IPS DF 4.7 (cell line): ENCODE measurements around the gene ARIH2.

Experiments
- DNase-seq: peaks from one replicate; pipeline ENCODE4 v3.0.0-alpha.2; 2013; ENCODE audit warnings: low spot score; ENCODE audit errors: extremely low read depth

ARIH2 gene

DNA sequence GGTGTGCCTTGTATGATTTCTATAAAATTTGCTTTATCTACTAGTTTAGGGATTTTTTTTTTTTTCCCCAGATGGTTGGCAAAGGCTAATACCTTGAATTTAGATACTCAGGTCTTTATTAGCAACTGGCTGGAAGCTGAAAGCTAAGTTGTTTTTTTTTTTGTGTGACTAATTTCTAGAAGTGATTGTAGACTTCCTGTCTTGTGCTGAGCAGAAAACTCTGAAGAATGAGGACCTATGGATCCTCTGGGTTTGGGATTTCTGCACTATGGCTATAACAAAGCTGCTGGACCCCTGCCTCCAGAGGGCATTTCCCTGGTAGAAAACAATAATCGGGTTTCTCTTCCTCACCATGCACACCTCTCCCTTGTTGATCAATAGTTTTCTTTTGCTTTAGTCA is 10.0 kb downstream of the ARIH2 start:
- no peak for DNase-seq

DNA sequence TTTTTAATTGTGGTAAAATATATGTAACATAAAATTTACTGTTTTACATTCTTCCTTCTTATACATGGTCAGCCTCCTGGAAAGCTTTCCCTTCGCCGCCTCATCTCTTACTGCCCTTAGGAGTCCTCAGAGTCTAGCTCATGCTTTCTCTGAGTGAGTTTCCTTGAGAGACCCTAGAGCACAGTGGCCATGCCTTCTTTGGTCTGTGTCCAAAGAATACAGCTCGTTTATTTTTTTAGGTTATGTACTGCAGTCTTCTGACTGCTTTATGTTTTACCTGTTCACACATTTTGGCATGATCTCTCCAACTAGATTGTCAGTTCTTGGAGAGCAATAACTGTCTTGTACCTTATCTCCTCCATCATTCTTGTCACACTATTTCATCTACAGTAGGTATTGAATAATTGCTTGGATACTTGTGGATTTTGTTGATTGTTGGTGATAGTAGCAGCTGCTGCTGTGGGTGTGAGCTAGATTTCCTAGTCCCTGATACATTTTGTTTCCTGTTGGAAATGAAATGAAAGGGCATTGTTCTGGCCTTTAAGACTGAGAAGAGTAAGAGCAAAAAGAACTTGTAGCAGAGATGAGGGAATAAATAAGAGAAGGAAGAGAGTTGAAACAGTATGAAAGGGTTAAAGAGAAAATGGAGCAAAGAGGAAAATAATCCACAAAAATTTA is 10.9 kb downstream of the ARIH2 start:
- no peak for DNase-seq

DNA sequence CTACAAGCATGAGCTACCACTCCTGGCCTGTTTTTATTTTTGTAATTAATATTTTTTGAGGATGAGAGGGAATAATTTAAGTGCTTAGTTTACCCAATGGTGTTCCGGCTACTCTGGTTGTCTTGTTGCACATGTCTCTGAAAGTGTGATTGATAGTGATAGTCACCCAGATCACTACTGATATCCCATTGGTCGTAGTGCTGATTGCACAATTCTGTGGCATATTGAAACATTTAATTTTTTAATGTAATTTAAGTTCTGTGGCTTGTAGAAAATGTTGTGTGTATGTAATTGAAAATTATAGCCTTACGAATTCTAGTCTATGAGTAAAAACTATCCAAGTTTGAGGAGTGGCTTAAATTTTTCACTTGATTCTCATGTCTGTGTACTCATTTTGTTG is 11.9 kb downstream of the ARIH2 start:
- DNase-seq: no peak

DNA sequence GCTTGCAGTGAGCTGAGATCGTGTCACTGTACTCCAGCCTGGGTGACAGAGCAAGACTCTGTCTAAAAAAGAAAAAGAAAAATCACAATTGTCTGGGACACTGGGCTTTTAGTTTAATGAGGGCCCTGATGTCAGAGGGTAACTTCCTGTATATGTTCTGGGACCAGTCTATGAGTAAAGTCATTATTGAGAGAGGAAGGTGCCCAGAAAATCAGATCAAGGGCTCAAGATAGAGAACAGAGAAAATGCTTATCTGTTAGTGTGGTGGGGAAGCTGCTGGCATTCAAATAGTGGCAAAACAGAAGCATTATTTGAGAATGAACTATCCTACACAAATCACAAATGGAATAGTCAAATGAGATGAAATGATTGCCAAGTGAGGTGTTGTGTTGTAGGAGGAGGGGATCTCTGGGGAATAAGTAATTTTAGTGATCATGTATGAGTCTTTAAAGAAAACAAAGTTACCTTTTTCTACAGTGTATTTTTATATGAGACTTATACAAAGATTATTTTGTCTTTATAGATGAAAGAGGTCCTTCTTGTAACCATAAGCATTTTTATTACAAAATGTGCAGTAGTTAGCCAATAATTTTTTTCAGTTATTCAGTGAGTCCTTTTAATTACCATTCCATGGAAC is 13.4 kb downstream of the ARIH2 start:
- DNase-seq: no peak

DNA sequence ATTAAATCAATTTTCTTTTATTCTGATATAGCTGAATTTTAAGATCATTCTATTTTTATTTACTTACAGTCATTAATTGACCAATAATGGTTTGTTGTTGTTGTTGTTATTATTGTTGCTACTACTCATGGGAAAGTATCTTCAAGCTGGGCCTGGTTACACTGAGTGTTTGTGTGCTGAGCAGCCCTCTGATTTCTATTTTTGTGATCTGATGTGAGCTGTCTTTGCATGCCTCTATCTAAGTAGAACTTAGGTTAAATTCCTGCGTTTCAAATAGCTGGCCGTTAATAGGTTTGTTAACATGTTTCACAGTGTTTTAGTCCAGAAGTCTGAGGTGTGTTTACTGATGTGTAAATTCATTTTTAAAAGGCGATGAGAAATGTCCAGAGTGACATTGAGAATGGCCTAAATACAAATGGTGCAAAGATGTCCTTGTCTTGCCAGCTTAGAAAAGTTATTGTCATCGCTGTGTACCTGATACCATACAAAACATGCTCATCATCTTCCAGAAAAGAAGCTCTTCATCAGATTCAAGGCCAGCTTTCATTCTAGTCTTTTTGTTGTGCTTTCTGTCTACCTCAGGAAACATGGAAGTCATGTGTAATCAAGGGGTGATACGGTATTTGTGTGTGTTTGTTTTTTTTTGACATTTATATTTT is 15.8 kb downstream of the ARIH2 start:
- no peak for DNase-seq

DNA sequence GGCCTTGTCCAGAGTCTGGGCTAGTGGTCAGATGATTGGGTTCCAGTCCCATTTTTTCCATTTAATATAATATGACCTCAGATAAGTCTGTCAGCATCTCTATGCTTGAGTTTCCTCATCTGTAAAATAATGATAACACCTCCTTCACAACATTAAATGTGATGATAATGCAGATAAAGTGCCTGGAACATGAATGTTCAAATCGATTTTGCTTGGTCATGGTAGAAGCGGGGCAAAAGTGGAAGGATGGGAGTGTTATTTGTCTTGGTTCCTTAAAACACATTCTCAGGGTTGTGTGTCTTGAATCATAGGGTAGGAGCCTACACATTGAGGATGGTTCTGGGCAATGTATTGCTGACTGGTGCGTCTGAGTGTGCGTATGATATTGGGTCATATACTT is 16.9 kb downstream of the ARIH2 start:
- no peak for DNase-seq

DNA sequence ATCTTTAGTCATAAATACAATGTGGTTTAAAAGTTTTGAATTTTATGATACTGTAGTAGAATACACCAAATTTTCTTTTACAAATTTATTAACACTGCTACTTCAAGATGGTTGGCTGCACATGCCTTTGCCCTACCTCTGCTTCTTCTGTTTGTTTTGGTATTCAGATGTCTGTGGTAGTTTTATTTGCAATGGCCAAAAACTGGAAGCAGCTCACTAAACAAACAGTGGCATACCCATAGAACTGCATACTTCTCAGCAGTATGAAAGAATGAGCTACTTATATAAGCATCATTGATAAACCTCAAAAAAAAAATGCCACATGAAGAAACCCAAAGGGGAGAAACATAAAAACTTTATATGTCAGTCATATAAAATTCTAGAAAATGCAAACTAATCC is 19.5 kb downstream of the ARIH2 start:
- DNase-seq: no peak

DNA sequence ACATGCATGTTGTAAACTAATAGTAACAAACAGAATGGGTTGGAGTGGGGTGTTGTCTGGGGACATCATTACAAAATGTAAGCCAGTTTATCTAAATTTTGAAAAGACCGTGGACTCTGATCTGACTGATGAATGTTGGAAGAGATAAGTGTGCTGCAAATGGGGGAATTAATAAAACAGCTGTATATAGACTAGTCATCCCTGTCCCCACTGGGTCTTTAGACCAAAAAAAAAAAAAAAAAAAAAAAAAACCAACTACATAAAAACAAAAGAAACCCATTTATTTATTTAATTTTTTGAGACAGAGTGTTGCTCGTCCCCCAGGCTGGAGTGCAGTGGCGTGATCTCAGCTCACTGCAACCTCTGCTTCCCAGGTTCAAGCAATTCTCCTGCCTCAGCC is 20.0 kb downstream of the ARIH2 start:
- no peak for DNase-seq

DNA sequence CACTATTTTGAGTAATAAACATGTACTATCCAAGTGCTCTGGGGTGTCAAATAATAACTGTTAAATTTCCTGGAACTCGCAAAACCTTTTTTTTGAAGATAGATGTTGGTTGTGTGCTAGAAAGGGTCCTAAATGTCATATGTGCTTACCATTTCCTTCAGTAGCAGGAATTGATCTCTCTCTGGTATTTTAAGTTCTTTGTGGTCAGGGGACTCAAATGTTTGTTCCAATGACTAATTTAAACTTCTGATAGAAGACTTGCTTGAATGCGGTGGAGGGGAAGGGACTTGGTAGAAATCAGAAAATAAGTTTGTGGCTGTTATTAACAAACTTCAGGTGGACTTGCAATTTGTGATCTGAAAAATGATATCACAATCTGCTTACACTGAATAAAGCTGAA is 26.8 kb downstream of the ARIH2 start:
- no peak for DNase-seq

DNA sequence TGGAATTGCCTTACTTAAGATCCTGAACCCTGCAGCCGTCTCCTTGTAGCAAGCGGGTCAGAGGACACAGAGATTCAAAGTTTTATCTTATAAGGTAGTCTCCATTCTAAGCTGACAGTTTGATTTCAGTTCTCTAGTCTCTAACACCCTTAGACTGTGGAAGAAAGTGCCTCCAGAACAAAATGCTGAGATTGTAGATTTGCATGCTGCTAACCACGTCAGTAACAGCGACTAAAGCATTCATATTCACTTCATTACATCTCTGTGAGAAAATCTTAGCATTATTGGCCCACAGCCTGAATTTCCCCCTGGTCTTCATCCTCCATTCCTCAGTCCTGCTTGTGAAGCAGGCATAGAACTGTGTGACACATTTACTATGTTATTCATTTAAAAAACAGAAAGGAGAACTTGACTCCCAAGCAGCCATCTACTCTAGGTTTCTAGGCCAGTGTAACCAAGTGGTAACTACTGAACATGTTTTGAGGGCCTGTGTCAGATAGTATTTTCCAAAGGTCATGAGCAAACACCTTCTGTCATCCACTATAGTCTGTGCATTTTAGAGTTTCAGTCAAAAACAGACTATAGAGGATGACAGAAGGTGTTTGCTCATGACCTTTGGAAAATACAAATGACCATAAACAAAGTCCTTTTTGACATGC is 27.4 kb downstream of the ARIH2 start:
- no peak for DNase-seq

DNA sequence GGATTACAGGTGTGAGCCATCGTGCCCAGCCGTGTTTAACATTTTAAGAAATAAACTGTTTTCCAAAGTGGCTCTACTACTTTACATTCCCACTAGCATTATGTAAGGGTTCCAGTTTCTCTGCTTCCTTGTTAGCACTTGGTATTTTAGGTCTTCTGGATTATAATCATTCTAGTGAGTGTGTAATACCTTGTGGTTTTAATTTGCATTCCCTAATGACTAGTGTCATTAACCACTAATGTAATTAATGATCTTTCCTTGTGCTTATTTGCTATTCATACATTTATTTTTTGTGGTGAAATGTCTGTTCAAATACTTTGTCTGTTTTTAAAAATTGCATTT is 30.7 kb downstream of the ARIH2 start:
- no peak for DNase-seq

DNA sequence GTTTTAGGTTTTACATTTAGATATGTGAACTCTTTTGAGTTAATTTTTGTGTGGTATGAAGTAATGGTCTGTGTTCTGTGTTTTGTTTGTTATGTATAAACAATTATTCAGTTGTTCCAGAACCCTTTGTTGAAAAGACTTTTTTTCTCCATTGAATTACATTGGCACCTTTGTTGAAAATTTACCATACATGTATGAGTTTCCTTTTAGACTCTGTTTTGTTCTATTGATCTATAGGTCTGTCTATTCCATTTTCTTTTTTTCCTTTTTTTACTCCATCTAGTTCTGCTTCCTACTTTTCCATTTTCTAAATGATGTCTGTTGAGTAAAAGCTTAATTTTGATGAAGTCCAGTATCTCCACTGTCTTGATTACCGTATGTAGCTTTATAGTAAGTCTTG is 31.4 kb downstream of the ARIH2 start:
- no peak for DNase-seq

DNA sequence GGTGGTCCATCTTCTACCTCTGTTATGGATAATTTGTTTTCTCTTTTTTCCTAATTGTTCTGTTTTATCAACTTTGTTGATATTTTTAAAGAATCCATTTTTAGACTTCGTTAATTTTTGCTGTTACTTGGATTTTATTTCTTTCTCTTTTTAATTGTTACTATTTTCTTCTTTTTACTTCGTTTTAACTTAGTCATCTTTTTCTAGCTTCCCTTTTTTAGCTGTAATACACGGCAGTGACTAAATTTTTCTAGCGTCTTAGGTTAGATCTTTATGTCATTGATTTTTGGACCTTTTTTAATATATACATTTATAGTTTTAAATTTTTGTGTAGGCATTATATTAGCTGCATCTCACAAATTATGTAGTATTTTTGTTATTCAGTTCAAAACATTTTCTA is 33.1 kb downstream of the ARIH2 start:
- DNase-seq: no peak

DNA sequence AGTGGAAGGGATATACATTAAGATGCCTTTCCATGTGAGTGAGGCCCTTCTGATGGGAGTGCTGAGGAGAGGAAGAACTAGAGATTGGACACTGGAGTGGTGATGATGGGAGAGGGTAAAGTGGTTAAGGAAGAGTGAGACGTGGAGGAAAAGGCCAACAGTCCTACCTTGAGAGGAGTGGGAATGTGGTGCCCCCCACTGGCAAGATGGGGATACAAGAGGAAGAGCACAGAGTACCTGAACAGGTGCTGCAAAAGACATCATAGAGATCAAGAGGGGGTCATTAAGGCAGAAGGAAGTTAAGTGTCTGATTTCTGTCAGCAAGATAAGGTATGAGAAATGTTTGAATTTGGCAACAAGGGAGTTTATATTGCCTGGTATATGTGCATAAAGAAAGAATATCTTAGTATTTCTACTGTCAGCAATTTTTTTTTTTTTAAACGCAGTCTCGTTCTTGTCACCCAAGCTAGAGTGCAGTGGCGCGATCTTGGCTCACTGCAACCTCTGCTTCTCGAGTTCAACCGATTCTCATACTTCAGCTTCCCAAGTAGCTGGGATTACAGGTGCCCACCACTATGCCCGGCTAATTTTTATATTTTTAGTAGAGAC is 34.0 kb downstream of the ARIH2 start:
- DNase-seq: peak; percentile 41

DNA sequence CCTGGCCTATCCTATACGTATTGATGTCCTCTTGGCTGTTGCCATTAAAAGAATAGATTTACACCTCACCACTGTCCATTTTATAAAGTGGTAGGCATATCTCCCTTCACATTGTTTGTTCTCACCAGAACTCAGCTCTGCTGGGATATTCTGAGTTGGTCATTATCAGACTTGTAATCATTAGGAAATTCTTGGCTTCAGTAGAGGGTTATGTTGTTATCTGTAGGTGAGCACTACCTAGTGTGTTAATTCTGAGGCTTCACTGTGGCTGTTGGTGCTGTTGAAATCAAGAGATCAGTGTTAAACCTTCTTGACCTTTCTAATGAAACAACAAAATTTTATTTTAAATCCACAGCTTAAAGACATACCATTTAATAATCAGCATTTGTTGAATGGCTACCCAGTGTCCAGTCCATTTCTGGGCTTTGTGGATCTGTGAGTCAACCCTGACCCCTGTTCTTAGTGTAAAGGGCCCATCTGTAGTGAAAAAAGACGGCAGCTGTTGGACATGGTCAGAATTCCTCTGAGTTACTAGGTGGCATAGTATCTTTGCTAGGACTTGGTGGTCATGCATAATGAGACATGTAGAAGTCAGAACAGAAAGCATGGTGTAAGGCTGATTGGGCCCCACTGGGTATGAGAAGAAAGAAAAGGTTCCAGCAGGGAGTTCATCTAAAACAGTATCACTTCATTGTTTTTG is 38.5 kb downstream of the ARIH2 start:
- DNase-seq: no peak

DNA sequence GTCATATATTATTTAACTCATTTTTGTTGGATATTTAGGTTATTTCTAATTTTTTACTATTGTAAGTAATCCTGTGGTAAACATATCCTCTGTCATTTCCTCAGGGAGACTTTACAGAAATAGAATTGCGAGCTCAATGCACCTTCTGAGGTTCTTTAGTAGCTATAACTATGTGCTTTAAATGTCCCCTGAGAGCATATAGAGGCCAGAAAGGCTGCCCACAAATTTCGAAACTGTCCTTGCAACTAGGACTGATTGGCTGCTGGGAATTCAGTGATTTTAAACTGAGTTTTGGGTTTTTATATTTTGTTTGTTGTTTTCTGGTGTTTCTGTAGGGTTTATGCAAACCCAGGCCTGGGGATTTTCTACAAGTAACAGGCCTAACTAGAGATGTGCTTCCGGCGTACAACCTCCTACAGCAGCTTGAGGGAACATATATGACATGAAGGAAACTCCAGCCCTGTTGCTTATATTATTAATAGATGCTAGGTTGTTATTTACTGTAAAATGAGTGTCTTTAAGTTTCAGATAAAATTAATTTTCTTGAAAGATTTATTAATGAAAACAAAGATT is 42.3 kb downstream of the ARIH2 start:
- no peak for DNase-seq

DNA sequence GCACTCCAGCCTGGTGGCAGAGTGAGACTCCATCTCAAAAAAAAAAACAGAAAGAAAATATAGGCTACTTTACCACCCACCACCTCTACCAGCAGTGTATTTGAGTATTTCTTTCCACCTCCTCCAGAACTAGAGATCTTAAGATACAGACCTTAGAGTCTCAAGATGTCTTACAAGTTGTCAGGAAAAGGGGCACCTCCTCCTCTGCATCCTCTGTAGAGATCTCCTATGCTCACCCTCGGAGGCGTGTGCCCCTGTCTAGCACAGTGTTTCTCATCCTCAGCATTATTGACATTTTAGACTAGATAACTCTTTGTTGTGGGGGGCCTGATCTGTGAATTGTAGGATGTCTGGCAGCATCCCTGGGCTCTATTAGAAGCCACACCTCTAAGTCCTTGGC is 43.7 kb downstream of the ARIH2 start:
- DNase-seq: no peak

DNA sequence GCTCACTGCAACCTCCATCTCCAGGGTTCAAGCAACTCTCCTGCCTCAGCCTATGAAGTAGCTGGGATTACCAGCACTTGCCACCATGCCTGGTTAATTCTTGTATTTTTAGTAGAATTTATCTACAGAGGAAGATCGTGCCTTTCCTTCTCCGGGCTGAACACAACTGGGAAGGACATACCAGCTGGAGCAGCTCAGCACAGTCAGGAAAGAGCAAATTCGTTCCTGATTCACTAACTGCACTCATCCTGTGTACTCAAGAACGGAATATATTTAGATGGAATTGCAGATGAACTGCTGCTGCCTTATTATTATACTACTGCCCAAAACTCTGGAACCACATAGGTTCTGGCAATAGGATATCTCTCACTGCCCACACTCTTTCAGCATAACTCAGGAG is 44.3 kb downstream of the ARIH2 start:
- no peak for DNase-seq

DNA sequence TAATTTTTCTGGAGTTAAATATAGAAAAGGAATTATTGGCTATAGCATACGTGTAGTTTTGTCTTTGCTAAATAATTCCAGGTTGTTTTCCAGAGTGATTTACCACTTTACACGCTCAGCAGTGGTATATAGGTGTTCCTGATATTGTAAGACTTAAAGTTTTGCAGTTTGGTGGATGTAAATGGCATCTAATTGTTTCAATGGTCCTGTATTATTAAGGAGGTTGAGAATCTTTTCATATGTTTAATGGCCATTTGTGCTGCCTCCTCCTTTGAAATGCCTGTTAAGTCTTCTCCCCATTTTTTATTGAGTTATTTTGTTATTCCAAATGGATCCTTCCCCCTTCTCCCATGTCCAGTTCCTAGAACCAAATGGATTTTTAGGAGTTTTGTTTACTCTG is 44.9 kb downstream of the ARIH2 start:
- DNase-seq: no peak

DNA sequence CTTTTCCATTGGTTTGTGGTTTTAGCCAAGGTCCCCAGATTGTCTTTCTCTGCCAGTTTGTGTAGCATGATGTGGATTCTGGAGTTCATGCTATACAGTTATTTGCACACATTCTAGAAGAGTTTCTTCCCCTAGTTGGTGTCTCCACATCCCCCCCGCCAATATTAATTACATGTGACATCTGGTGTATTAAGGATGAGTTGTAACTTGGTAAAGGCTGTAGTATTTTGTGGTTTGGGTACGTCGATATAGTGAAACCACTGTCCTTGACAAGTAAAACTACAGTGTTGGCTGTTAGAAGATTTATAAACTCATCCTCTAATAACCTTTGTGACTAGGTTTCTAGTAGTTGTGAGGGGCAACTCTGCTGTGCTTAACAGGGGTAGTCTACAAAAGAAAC is 47.7 kb downstream of the ARIH2 start:
- no peak for DNase-seq

DNA sequence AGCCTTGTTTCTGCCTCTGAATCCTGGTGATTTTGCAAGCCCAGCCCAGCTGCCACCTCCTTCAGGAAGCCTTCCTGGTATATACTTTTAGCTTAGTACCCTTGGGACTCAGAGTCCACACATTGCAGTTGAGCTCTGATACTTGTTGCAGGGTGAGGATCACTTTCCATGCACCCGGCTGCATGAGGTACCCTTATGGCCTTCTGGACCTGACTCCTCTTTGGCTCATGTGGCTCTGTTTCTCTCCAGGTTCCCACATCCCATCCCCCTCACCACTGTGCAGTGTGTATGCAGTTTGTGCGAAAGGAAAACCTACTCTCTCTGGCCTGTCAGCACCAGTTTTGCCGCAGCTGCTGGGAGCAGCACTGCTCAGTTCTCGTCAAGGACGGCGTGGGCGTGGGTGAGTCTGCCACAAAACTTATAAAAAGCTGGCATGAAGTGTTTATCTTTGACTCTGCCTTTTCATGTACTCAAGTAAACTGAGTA is 48.3 kb downstream of the ARIH2 start:
- DNase-seq: no peak
